ENCODE measurements around the gene USP49. TPM values are rescaled to one million over a fixed set of nuclear protein-coding genes. Genes with fewer than 3 reads are reported as not detected.

The USP49 gene
- total RNA-seq, 1 experiment from 2014 or later: 6.9 TPM

- BruUV-seq (replicated peaks): no TSS peak
- no peak overlapping the region for H3K4me3 ChIP-seq (replicated peaks in 1 of 2; ENCODE audit: low read depth in 1 of 2, low read length in 2 of 2)
- no peaks in the 10 kb centered on the region for H3K4me1 ChIP-seq (ENCODE audit: control insufficient read depth in 1 of 2, insufficient read depth in 2 of 2, low read length in 2 of 2)
- H3K79me2 ChIP-seq (ENCODE audit: insufficient read depth, low read length): no peaks in the 10 kb centered on the region
- H3K36me3 ChIP-seq (ENCODE audit: control insufficient read depth in 1 of 2, insufficient read depth in 2 of 2, low read length in 2 of 2): 0 out of 4 replicates have a peak, but pooled peaks cover 0 to 2% of the 10 kb centered on the region in 2 experiments
- no peaks in the 10 kb centered on the region for H3K27me3 ChIP-seq (ENCODE audit: insufficient read depth, low read length)
- ATAC-seq (peak; percentile 76), DNase-seq (ENCODE audit: low read depth, low spot score) (no peak)
- H4K20me1 ChIP-seq (ENCODE audit: insufficient read depth): no peaks in the 10 kb centered on the region
- H2AFZ ChIP-seq (ENCODE audit: low read depth, low read length, poor library complexity, severe bottlenecking): no peak overlapping the region
- H3K4me2 ChIP-seq (ENCODE audit: low read length): no peak overlapping the region
- no peaks in the 10 kb centered on the region for H3K9me2 ChIP-seq (ENCODE audit: insufficient read depth)
- TF ChIP-seq CTCF (IDR thresholded peaks at IDR 0.05 in 2 of 3, conservative IDR thresholded peaks at IDR 0.05 in 1 of 3; ENCODE audit: borderline replicate concordance in 1 of 3, insufficient read depth in 1 of 3, low read depth in 2 of 3, low read length in 2 of 3): peak; percentile 52 to 64 (median 59); a peak in 5 of 6 replicates
- no peak for TF ChIP-seq CEBPB (IDR thresholded peaks at IDR 0.05; ENCODE audit: low read depth)
- TF ChIP-seq, protein P1, sequence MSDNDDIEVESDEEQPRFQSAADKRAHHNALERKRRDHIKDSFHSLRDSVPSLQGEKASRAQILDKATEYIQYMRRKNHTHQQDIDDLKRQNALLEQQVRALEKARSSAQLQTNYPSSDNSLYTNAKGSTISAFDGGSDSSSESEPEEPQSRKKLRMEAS (IDR thresholded peaks at IDR 0.05): no peak
- no peak for TF ChIP-seq SIN3A (IDR thresholded peaks at IDR 0.05; ENCODE audit: low read depth)
- TF ChIP-seq, protein P2, sequence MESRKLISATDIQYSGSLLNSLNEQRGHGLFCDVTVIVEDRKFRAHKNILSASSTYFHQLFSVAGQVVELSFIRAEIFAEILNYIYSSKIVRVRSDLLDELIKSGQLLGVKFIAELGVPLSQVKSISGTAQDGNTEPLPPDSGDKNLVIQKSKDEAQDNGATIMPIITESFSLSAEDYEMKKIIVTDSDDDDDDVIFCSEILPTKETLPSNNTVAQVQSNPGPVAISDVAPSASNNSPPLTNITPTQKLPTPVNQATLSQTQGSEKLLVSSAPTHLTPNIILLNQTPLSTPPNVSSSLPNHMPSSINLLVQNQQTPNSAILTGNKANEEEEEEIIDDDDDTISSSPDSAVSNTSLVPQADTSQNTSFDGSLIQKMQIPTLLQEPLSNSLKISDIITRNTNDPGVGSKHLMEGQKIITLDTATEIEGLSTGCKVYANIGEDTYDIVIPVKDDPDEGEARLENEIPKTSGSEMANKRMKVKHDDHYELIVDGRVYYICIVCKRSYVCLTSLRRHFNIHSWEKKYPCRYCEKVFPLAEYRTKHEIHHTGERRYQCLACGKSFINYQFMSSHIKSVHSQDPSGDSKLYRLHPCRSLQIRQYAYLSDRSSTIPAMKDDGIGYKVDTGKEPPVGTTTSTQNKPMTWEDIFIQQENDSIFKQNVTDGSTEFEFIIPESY (IDR thresholded peaks at IDR 0.05; ENCODE audit: extremely low read depth, insufficient replicate concordance, low read length): no peak
- TF ChIP-seq, protein P3, sequence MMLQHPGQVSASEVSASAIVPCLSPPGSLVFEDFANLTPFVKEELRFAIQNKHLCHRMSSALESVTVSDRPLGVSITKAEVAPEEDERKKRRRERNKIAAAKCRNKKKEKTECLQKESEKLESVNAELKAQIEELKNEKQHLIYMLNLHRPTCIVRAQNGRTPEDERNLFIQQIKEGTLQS (IDR thresholded peaks at IDR 0.05): no peak
- TF ChIP-seq YY1 (IDR thresholded peaks at IDR 0.05; ENCODE audit: extremely low read depth, insufficient replicate concordance, low read depth, low read length): no peak
- no peak for TF ChIP-seq ZNF274 (IDR thresholded peaks at IDR 0.05; ENCODE audit: low read depth, low read length)
- TF ChIP-seq TCF7L2 (IDR thresholded peaks at IDR 0.05; ENCODE audit: borderline replicate concordance, extremely low read depth, insufficient read depth, insufficient read length): no peak
- no peak for TF ChIP-seq ELF1 (IDR thresholded peaks at IDR 0.05; ENCODE audit: borderline replicate concordance, low read depth)
- peak; percentile 71 for TF ChIP-seq RAD21 (IDR thresholded peaks at IDR 0.05; ENCODE audit: low read depth)
- TF ChIP-seq JUND (IDR thresholded peaks at IDR 0.05): no peak
- ChIA-PET POLR2A (interaction anchor here (0.8 kb wide), 1 partner anchor 11 kb away, joined by 3 read pairs; no protein-coding TSS in a partner anchor), CTCF (interaction anchor here (0.6 to 2.0 kb wide), 9 partner anchors 15 to 413 kb away, joined by 3 to 8 read pairs (median 5); partner anchors contain the start of gene TAF8), RAD21 (ENCODE audit: low non-redundant PET in 1 of 2, low total read pairs in 2 of 2, uncharacterized antibody in 2 of 2, unreplicated experiment in 2 of 2) (interaction anchor here in 1 of 2 experiments (0.6 to 0.7 kb wide), 2 partner anchors 413 to 424 kb away, joined by 3 to 4 read pairs; no protein-coding TSS in a partner anchor)
- intact Hi-C loops (cut with micrococcal nuclease): loop anchor here (1.0 kb wide), 2 partner anchors 135 to 243 kb away; no protein-coding TSS in a partner anchor
- H3K9ac ChIP-seq (ENCODE audit: low read length): no peak overlapping the region
- H3K9me3 ChIP-seq (ENCODE audit: control insufficient read depth in 1 of 2, insufficient read depth in 1 of 2, low read depth in 1 of 2, low read length in 2 of 2): no peaks in the 10 kb centered on the region
- no peak overlapping the region for H3K27ac ChIP-seq (ENCODE audit: low read depth, low read length)
Observed at GRCh38 chr6:41801380-41801779, 93.8 kb downstream of the USP49 start.

Measured in HCT116 (cell line).